ENCODE measurements around the gene MYO6.

MYO6 gene

GRCh38 chr6:75906871-75907270, 157.8 kb downstream of the MYO6 start:
- Mint-ChIP-seq H3K27me3 (ENCODE audit: low read depth) (no peaks in the 10 kb centered on the region), H3K9me3 (peaks cover 13% of the 10 kb centered on the region), H3K27ac (no peak overlapping the region), H3K36me3 (ENCODE audit: low read depth) (peaks cover 17% of the 10 kb centered on the region), H3K4me3 (no peak overlapping the region), H3K4me1 (no peaks in the 10 kb centered on the region)
- TF ChIP-seq CTCF (IDR thresholded peaks at IDR 0.05; ENCODE audit: unreplicated experiment in 3 of 3) = no peak

DNA sequence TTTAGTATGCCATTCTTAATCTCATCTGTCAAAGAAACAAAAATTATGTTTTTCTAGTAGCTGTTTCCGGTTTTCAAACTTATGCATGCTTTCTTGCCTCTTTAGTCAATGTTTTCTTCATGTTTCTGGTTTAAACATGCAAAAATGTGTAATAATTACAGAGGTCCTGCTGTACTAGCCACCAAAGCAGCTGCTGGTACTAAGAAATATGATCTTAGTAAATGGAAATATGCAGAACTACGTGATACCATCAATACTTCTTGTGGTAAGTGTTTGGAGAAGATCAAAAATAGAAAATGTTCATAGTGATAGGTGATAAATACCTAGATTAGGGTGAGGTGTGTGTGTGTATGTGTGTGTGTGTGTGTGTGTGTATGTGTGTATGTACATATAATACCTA, 158.4 kb downstream of the MYO6 start:
- no peak overlapping the region for H3K4me3 Mint-ChIP-seq
- H3K9me3 Mint-ChIP-seq = peaks cover 13% of the 10 kb centered on the region
- H3K36me3 Mint-ChIP-seq (ENCODE audit: low read depth) = peaks cover 17% of the 10 kb centered on the region
- no peak overlapping the region for H3K27ac Mint-ChIP-seq
- no peak for TF ChIP-seq CTCF (IDR thresholded peaks at IDR 0.05; ENCODE audit: unreplicated experiment in 3 of 3)
- no peaks in the 10 kb centered on the region for H3K4me1 Mint-ChIP-seq
- no peaks in the 10 kb centered on the region for H3K27me3 Mint-ChIP-seq (ENCODE audit: low read depth)

DNA sequence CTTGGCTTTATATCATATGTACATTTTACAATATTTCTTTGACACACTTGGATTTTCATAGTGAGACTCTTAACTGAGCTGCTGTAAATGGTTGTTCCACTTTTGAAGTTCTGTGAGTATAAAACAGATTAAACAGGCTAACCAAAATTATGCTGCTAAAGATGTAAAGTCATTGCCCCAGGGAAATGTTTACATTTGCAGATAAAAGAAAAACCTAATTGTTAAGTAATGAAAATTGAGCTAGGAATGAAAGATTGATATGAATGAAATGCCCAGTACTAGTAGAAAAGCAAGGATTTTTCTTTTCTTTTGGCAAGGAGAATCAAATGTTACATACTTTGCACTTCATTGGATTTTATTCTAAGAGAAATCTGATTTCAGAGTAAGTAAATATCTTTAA, 164.0 kb downstream of the MYO6 start:
- H3K9me3 Mint-ChIP-seq = no peaks in the 10 kb centered on the region
- H3K36me3 Mint-ChIP-seq (ENCODE audit: low read depth) = peaks cover 9% of the 10 kb centered on the region
- H3K27me3 Mint-ChIP-seq (ENCODE audit: low read depth) = no peaks in the 10 kb centered on the region
- peaks cover 11% of the 10 kb centered on the region for H3K4me1 Mint-ChIP-seq
- no peak overlapping the region for H3K27ac Mint-ChIP-seq
- no peak for TF ChIP-seq CTCF (IDR thresholded peaks at IDR 0.05; ENCODE audit: unreplicated experiment in 3 of 3)
- H3K4me3 Mint-ChIP-seq = no peak overlapping the region

GRCh38 chr6:75922226-75922625, 173.2 kb downstream of the MYO6 start:
- H3K36me3 Mint-ChIP-seq (ENCODE audit: low read depth) = peaks cover 5% of the 10 kb centered on the region
- peaks cover 4% of the 10 kb centered on the region for H3K4me1 Mint-ChIP-seq
- no peak overlapping the region for H3K27ac Mint-ChIP-seq
- no peak for TF ChIP-seq CTCF (IDR thresholded peaks at IDR 0.05; ENCODE audit: unreplicated experiment in 3 of 3)
- H3K27me3 Mint-ChIP-seq (ENCODE audit: low read depth) = no peaks in the 10 kb centered on the region
- H3K4me3 Mint-ChIP-seq = no peak overlapping the region
- no peaks in the 10 kb centered on the region for H3K9me3 Mint-ChIP-seq

DNA sequence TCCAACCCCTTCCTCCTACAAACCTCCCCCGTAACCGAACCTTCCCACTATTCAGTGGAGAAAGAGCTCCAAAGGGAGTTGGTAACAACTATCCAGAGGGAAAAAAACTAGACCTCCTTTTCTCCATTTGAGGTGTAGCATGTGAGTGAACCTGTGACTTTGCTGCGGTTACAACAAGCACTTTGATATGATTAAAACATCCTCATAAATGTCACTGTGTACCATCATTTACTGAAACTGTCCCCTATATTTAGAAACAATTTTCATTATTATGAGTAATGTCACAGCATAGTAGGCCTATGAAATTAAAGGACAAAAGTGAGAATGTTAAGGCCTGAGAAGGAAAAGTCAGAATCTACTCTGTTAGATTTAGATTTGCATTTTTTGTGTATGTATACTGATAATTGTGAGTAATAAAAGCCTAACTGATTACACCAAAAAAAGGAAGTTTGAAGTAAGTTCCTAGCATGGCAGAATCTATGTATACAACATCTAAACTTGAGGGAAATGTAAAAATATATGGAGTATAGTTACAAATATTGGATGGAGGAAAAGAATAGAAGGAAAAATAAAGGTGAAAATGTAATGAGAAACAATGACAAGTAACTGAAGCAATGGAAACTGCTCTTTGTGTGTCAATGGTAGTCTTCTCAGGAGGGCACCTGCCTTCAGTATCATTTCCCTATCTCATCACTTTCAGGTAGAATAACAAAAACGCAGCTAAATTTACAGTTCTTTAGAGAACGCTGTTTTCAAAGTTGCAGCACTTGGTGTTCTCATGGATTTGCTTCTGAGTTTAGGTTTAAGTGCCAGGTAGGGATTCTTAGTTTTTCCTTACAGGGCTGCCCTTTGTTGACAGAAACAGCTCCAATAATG, 177.5 kb downstream of the MYO6 start:
- no peak overlapping the region for H3K27ac Mint-ChIP-seq
- H3K4me3 Mint-ChIP-seq = no peak overlapping the region
- H3K4me1 Mint-ChIP-seq = peaks cover 5% of the 10 kb centered on the region
- TF ChIP-seq CTCF (IDR thresholded peaks at IDR 0.05; ENCODE audit: unreplicated experiment in 3 of 3) = no peak
- H3K27me3 Mint-ChIP-seq (ENCODE audit: low read depth) = no peaks in the 10 kb centered on the region
- no peaks in the 10 kb centered on the region for H3K36me3 Mint-ChIP-seq (ENCODE audit: low read depth)
- H3K9me3 Mint-ChIP-seq = no peaks in the 10 kb centered on the region

Measured in nephron (organoid).